Transverse colon (tissue), 4 donors: ENCODE data around the gene IMMP2L. TPM values are rescaled to one million over a fixed set of nuclear protein-coding genes. Genes with fewer than 3 reads are reported as not detected.

Experiments
- DNase-seq: peaks from one replicate; pipeline ENCODE4 v3.0.0-alpha.2; 2019
- H3K27ac ChIP-seq, 4 donors: fragments of 200-600 bp; sonication (generic); 2 replicates each; pipeline ENCODE4 v1.5.1; 2016 to 2018; ENCODE audit warnings: inconsistent platforms in 4 of 4
- H3K27me3 ChIP-seq: fragments of 200-600 bp; sonication (generic); 2 replicates; pipeline ENCODE4 v1.5.1; 2017; ENCODE audit warnings: inconsistent platforms
- H3K36me3 ChIP-seq, 4 donors: fragments of 200-600 bp; sonication (generic); 2 replicates each; pipeline ENCODE4 v1.5.1; 2017 to 2019; ENCODE audit warnings: inconsistent platforms in 4 of 4
- H3K4me1 ChIP-seq, 4 donors: fragments of 200-600 bp; sonication (generic); 2 replicates each; pipeline ENCODE4 v1.5.1; 2017 to 2020; ENCODE audit warnings: inconsistent platforms in 4 of 4
- H3K4me3 ChIP-seq, 4 donors: fragments of 200-600 bp; sonication (generic); 1 replicate in 1 of 4; 2 replicates in 3 of 4; pipeline versions ENCODE4 v1.5.1 to v1.6.1; 2017 to 2019; ENCODE audit warnings: inconsistent platforms in 4 of 4
- H3K9me3 ChIP-seq, 2 donors: fragments of 200-600 bp; sonication (generic); 2 replicates each; pipeline ENCODE4 v1.5.1; 2017 to 2019; ENCODE audit warnings: inconsistent platforms in 2 of 2
- CTCF ChIP-seq, 5 experiments: fragments of 200-600 bp in 3 of 5; fragments of 450-650 bp in 2 of 5; sonication (generic) in 3 of 5; IDR thresholded peaks; 1 replicate in 2 of 5; 2 replicates in 3 of 5; pipeline ENCODE4 v1.5.1; 2016 to 2017; ENCODE audit warnings: antibody characterized with exemption in 5 of 5, inconsistent platforms in 3 of 5, mild to moderate bottlenecking in 2 of 5, moderate library complexity in 1 of 5
- EP300 ChIP-seq: sonication (generic); formaldehyde crosslinking; IDR thresholded peaks from one replicate; pipeline ENCODE4 v1.6.1; 2017; ENCODE audit warnings: antibody characterized with exemption, low read depth
- POLR2A ChIP-seq: fragments of 450-650 bp; IDR thresholded peaks from one replicate; pipeline ENCODE4 v1.6.1; 2016; ENCODE audit warnings: antibody characterized with exemption, mild to moderate bottlenecking, moderate library complexity
- POLR2AphosphoS5 ChIP-seq, 3 donors: sonication (generic); formaldehyde crosslinking; IDR thresholded peaks; one replicate each; pipeline ENCODE4 v1.6.1; 2016; ENCODE audit warnings: antibody characterized with exemption in 3 of 3
- WGBS, 2 donors: methylation state at CpG; one replicate each; pipeline ENCODE4 v1.1.5; 2018; ENCODE audit warnings: low coverage in 1 of 2; 5-methylcytosine and 5-hydroxymethylcytosine counted together
- in situ Hi-C, 4 donors: fragments of 200-750 bp; cut with MboI; loops; one replicate each; pipeline versions ENCODE4 v1.15.0 to v1.15.1; 2017; ENCODE audit warnings: low sequenced_read_pairs in 3 of 4, low pct_ligation_motif_present in 1 of 4, low pct_unique_long_range_greater_than_20kb in 1 of 4
- intact Hi-C: fragments of 100-400 bp; cut with DNase I; formaldehyde crosslinking; loops from one replicate; pipeline ENCODE4 v1.15.1; 2023; ENCODE audit warnings: low total_unique reads
- total RNA-seq, 4 donors: library from RNA; depleted of rRNA; stranded (reverse); fragments of >200 nt; gene quantifications; one replicate each; pipeline ENCODE4 v1.1.0, GENCODE V29; 2016

The IMMP2L gene
- total RNA-seq, 4 donors from 2014 or later: 8.6 to 69.6 (median 10.9) TPM

GRCh38 chr7:111050875-111051416, 511.3 kb downstream of the IMMP2L start:
- Histone ChIP-seq H3K27me3 (no peaks in the 10 kb centered on the region), H3K36me3 (no peaks in the 10 kb centered on the region), H3K4me3 (no peak overlapping the region), H3K4me1 (no peaks in the 10 kb centered on the region), H3K9me3 (no peaks in the 10 kb centered on the region), H3K27ac (no peak overlapping the region)
- intact Hi-C loops (no loop called here), in situ Hi-C loops (no loop called here)
- no peak for DNase-seq
- 75 to 84% methylated on average over 2 of the region's 2 CpGs for WGBS, 2 donors
- TF ChIP-seq EP300: no peak
- no peak for TF ChIP-seq POLR2A
- no peak for TF ChIP-seq POLR2AphosphoS5 (IDR thresholded peaks at IDR 0.05)

- DNase-seq: no peak
- Histone ChIP-seq H3K9me3 (no peaks in the 10 kb centered on the region), H3K36me3 (no peaks in the 10 kb centered on the region), H3K4me3 (no peak overlapping the region), H3K4me1 (no peaks in the 10 kb centered on the region), H3K27ac (no peak overlapping the region), H3K27me3 (no peaks in the 10 kb centered on the region)
- in situ Hi-C loops: no loop called here
- WGBS, 2 donors: 74 to 91% methylated on average over 7 of the region's 7 CpGs
- intact Hi-C loops: no loop called here
- no peak for TF ChIP-seq POLR2AphosphoS5 (IDR thresholded peaks at IDR 0.05)
- no peak for TF ChIP-seq CTCF (IDR thresholded peaks at IDR 0.05)
- no peak for TF ChIP-seq EP300
- no peak for TF ChIP-seq POLR2A
Observed at GRCh38 chr7:111049971-111050680, 512.2 kb downstream of the IMMP2L start.

GRCh38 chr7:111047595-111047994, 514.7 kb downstream of the IMMP2L start:
- intact Hi-C loops: no loop called here

GRCh38 chr7:111045449-111045848, 516.8 kb downstream of the IMMP2L start:
- TF ChIP-seq POLR2A (no peak), CTCF (IDR thresholded peaks at IDR 0.05) (no peak), POLR2AphosphoS5 (IDR thresholded peaks at IDR 0.05) (no peak), EP300 (no peak)
- Histone ChIP-seq H3K27me3 (no peaks in the 10 kb centered on the region), H3K9me3 (no peaks in the 10 kb centered on the region), H3K4me3 (no peak overlapping the region), H3K27ac (no peak overlapping the region), H3K36me3 (no peaks in the 10 kb centered on the region), H3K4me1 (no peaks in the 10 kb centered on the region)
- intact Hi-C loops (no loop called here), in situ Hi-C loops (no loop called here)
- no peak for DNase-seq

More at GRCh38 chr7:111047595-111047994, 514.7 kb downstream of the IMMP2L start:
- in situ Hi-C loops: no loop called here
- Histone ChIP-seq H3K27ac (no peak overlapping the region), H3K4me3 (no peak overlapping the region), H3K9me3 (no peaks in the 10 kb centered on the region), H3K27me3 (no peaks in the 10 kb centered on the region), H3K36me3 (no peaks in the 10 kb centered on the region), H3K4me1 (no peaks in the 10 kb centered on the region)
- TF ChIP-seq EP300 (no peak), POLR2A (no peak), CTCF (IDR thresholded peaks at IDR 0.05) (no peak), POLR2AphosphoS5 (IDR thresholded peaks at IDR 0.05) (no peak)
- 95% methylated on average over 2 to 4 of the region's 4 CpGs for WGBS, 2 donors
- DNase-seq: no peak

- WGBS, 2 donors: 96 to 100% methylated on average over 1 of the region's 1 CpG
Observed at GRCh38 chr7:111043561-111043960, 518.7 kb downstream of the IMMP2L start.

More at GRCh38 chr7:111043561-111043960, 518.7 kb downstream of the IMMP2L start:
- no peak overlapping the region for H3K4me3 ChIP-seq
- H3K9me3 ChIP-seq: no peaks in the 10 kb centered on the region
- intact Hi-C loops: no loop called here
- no peak overlapping the region for H3K27ac ChIP-seq
- no peak for DNase-seq
- TF ChIP-seq CTCF (IDR thresholded peaks at IDR 0.05) (no peak), EP300 (no peak), POLR2AphosphoS5 (IDR thresholded peaks at IDR 0.05) (no peak), POLR2A (no peak)
- in situ Hi-C loops: no loop called here
- no peaks in the 10 kb centered on the region for H3K27me3 ChIP-seq
- no peaks in the 10 kb centered on the region for H3K4me1 ChIP-seq
- H3K36me3 ChIP-seq: no peaks in the 10 kb centered on the region
